K562 (cell line): Measurements from ENCODE around the gene C1QL2. TPM values are rescaled to one million over a fixed set of nuclear protein-coding genes. Genes with fewer than 3 reads are reported as not detected.

Experiments
- ATAC-seq: fragments of 200-7000 bp; cut with Tn5 transposase; 3 replicates; pipeline ENCODE4 v1.9.1; 2020; ENCODE audit warnings: moderate library complexity
- BruUV-seq: library from RNA; stranded (reverse); fragments of 400-500 nt; replicated peaks from 2 replicates; lab custom pipeline; 2021; lab: Mats Ljungman, UMichigan
- CTCF ChIA-PET: fragments of 300-600 bp; formaldehyde crosslinking; extraction: SDS; loops from one replicate; lab custom pipeline; 2021; ENCODE audit warnings: low intra/inter-chr PET ratio; lab: Yijun Ruan, JAX
- POLR2A ChIA-PET: fragments of 300-600, 350-650 bp; sonication (Branson Sonifier 250); formaldehyde crosslinking; extraction: SDS; loops from one replicate; lab custom pipeline; 2021; ENCODE audit warnings: antibody characterized with exemption, inconsistent platforms; lab: Yijun Ruan, JAX
- DNase-seq, 4 experiments: peaks; one replicate each; pipeline versions ENCODE4 v3.0.0 to v3.0.0-alpha.2; 2011 to 2018; ENCODE audit warnings: low spot score in 3 of 4, mixed read lengths in 3 of 4; ENCODE audit errors: extremely low read depth in 1 of 4
- FAIRE-seq: peaks from 2 replicates; lab custom pipeline; 2011; peaks lifted over from hg19 to GRCh38; lab: Jason Lieb, UNC
- H2AFZ ChIP-seq: 2 replicates; pipeline ENCODE4 v1.6.0; 2011; ENCODE audit warnings: low read depth, low read length, control low read depth, inconsistent platforms
- H3K27ac ChIP-seq: fragments of 200-600 bp; 3 replicates; pipeline ENCODE4 v1.8.0; 2011; ENCODE audit warnings: low read depth, mild to moderate bottlenecking, control low read depth, inconsistent platforms, low read length, moderate library complexity, mixed read lengths; ENCODE audit errors: extremely low read depth
- H3K27me3 ChIP-seq, 2 experiments: fragments of 300-600 bp in 1 of 2; 2 replicates in 1 of 2; 3 replicates in 1 of 2; pipeline versions ENCODE4 v1.6.0 to v1.8.0; 2011; ENCODE audit warnings: inconsistent platforms in 2 of 2, low read length in 2 of 2, mild to moderate bottlenecking in 1 of 2, mixed read lengths in 1 of 2, moderate library complexity in 1 of 2; ENCODE audit not compliant: control insufficient read depth in 2 of 2, insufficient read depth in 2 of 2
- H3K36me3 ChIP-seq: fragments of 300-600 bp; 3 replicates; pipeline ENCODE4 v1.8.0; 2011; ENCODE audit warnings: mild to moderate bottlenecking, low read length, inconsistent platforms; ENCODE audit not compliant: control insufficient read depth, insufficient read depth
- H3K4me1 ChIP-seq, 2 experiments: fragments of 200-600 bp in 1 of 2; replicated peaks in 1 of 2; 2 replicates in 1 of 2; 3 replicates in 1 of 2; pipeline versions ENCODE4 v1.5.1 to v1.8.0; 2011; ENCODE audit warnings: inconsistent platforms in 2 of 2, low read length in 2 of 2, mild to moderate bottlenecking in 1 of 2, mixed read lengths in 1 of 2, moderate library complexity in 1 of 2; ENCODE audit not compliant: control insufficient read depth in 2 of 2, insufficient read depth in 2 of 2
- H3K4me2 ChIP-seq: 2 replicates; pipeline ENCODE4 v1.6.1; 2011; ENCODE audit warnings: low read length, control low read depth, inconsistent platforms, mixed read lengths; ENCODE audit not compliant: insufficient read depth
- H3K4me3 ChIP-seq: fragments of 200-600 bp; sonication (generic), shearing (Covaris generic); 2 replicates; pipeline ENCODE4 v1.5.1; 2016; ENCODE audit warnings: control low read depth, inconsistent platforms
- H3K79me2 ChIP-seq: fragments of 200-600 bp; 3 replicates; pipeline ENCODE4 v1.8.0; 2011; ENCODE audit warnings: low read length, inconsistent platforms; ENCODE audit not compliant: control insufficient read depth, insufficient read depth
- H3K9ac ChIP-seq, 2 experiments: 2 replicates each; pipeline versions ENCODE4 v1.6.0 to v1.6.1; 2011; ENCODE audit warnings: low read depth in 2 of 2, low read length in 2 of 2, control low read depth in 1 of 2, inconsistent platforms in 1 of 2, mild to moderate bottlenecking in 1 of 2, mixed read lengths in 1 of 2; ENCODE audit not compliant: insufficient read depth in 1 of 2
- H3K9me1 ChIP-seq: one replicate; pipeline ENCODE4 v1.6.0; 2011; ENCODE audit warnings: inconsistent platforms, mild to moderate bottlenecking, low read length, moderate library complexity; ENCODE audit not compliant: control insufficient read depth, insufficient read depth
- H3K9me3 ChIP-seq: replicated peaks from 2 replicates; pipeline ENCODE4 v1.5.1; 2011; ENCODE audit warnings: low read depth, low read length, inconsistent platforms; ENCODE audit not compliant: control insufficient read depth, insufficient read depth
- H4K20me1 ChIP-seq: replicated peaks from 2 replicates; pipeline ENCODE4 v1.6.1; 2011; ENCODE audit warnings: low read length, inconsistent platforms, mixed read lengths; ENCODE audit not compliant: control insufficient read depth, insufficient read depth
- CEBPG ChIP-seq, 3 experiments: fragments of 200-800 bp in 1 of 3; sonication (Bioruptor generic) in 1 of 3; sonication (generic) in 1 of 3; formaldehyde crosslinking in 1 of 3; IDR thresholded peaks in 2 of 3; conservative IDR thresholded peaks in 1 of 3; 2 replicates each; pipeline versions ENCODE4 v1.6.1 to v1.8.0; 2016 to 2022; ENCODE audit warnings: missing compliant biosample characterization in 2 of 3, missing genetic modification characterization in 2 of 3, mild to moderate bottlenecking in 1 of 3, missing genetic modification reagents in 1 of 3
- FOSL1 ChIP-seq: fragments of 200-800 bp; sonication (Bioruptor generic); conservative IDR thresholded peaks from 2 replicates; pipeline ENCODE4 v1.6.1; 2016; ENCODE audit warnings: missing genetic modification characterization, missing compliant biosample characterization
- HDAC6 ChIP-seq: IDR thresholded peaks from 2 replicates; pipeline ENCODE4 v1.6.1; 2012; ENCODE audit warnings: low read depth, mild to moderate bottlenecking, control low read depth, inconsistent platforms, low read length, moderate library complexity
- PTRF ChIP-seq: fragments of 450-650 bp; IDR thresholded peaks from 2 replicates; pipeline ENCODE4 v1.6.1; 2016; ENCODE audit warnings: mild to moderate bottlenecking, missing genetic modification characterization, missing compliant biosample characterization
- SMAD1 ChIP-seq: fragments of 150-350 bp; IDR thresholded peaks from 2 replicates; pipeline ENCODE4 v1.6.1; 2014; ENCODE audit warnings: low read length, low read depth; ENCODE audit not compliant: partially characterized antibody
- ZKSCAN3 ChIP-seq: fragments of 250-450 bp; sonication (Bioruptor Pico); IDR thresholded peaks from 2 replicates; pipeline ENCODE4 v1.4.0; 2020
- ZMIZ1 ChIP-seq, 2 experiments: fragments of 150-350 bp in 1 of 2; IDR thresholded peaks; 2 replicates each; pipeline ENCODE4 v1.6.1; 2012 to 2016; ENCODE audit warnings: low read depth in 2 of 2, low read length in 2 of 2, mild to moderate bottlenecking in 1 of 2, moderate library complexity in 1 of 2
- ZNF174 ChIP-seq: fragments of 250-450 bp; sonication (Bioruptor Pico); IDR thresholded peaks from 2 replicates; pipeline ENCODE4 v1.4.0; 2020; ENCODE audit warnings: mild to moderate bottlenecking
- ZNF707 ChIP-seq: fragments of 250-450 bp; sonication (Bioruptor Pico); conservative IDR thresholded peaks from 2 replicates; pipeline ENCODE4 v1.8.0; 2022; ENCODE audit warnings: inconsistent platforms, mild to moderate bottlenecking, moderate library complexity
- WGBS: fragments of 100-300 bp; shearing (Covaris generic); methylation state at CpG from one replicate; pipeline ENCODE4 v1.1.6; 2016; ENCODE audit warnings: low coverage, mixed read lengths; ENCODE audit not compliant: insufficient coverage; ENCODE audit errors: missing lambda C conversion rate; 5-methylcytosine and 5-hydroxymethylcytosine counted together
- in situ Hi-C: fragments of 300-500 bp; cut with MboI; formaldehyde crosslinking; loops from 4 replicates; pipeline ENCODE4 v1.15.0; 2018; ENCODE audit warnings: inconsistent platforms, mixed read lengths
- intact Hi-C: fragments of 100-400 bp; cut with micrococcal nuclease; formaldehyde crosslinking; loops from 2 replicates; pipeline ENCODE4 v1.14.2; 2022
- polyA plus RNA-seq, 8 experiments: library from polyadenylated mRNA; depleted of rRNA in 4 of 8; stranded (reverse) in 5 of 8; unstranded in 3 of 8; fragments of >200 nt; fragmentation: Nextera tagmentation in 2 of 8; fragmentation: Illumina TruSeq in 1 of 8; extraction: Ambion mirVana in 2 of 8; extraction: Trizol in 1 of 8; gene quantifications; 2 replicates each; pipeline versions ENCODE4 v1.2.1 to v1.2.3, GENCODE V29; 2011 to 2014; ENCODE audit warnings: inconsistent platforms in 1 of 8, missing spikeins in 1 of 8
- total RNA-seq, 7 experiments: library from RNA; depleted of rRNA in 6 of 7; stranded (reverse); fragments of >200 nt in 6 of 7; fragmentation: Illumina TruSeq in 2 of 7; extraction: Trizol in 2 of 7; gene quantifications; 2 replicates each; pipeline versions ENCODE4 v1.2.1 to v1.2.3, GENCODE V29; 2011 to 2021; ENCODE audit warnings: low replicate concordance in 1 of 7

C1QL2 gene
- total and polyA plus RNA-seq, 9 of the 15 experiments (the other 6 are each of a cell fraction or from before 2014, with no cell fraction given) = not detected

GRCh38 chr2:119184512-119184911, 26.0 kb upstream of the C1QL2 start:
- H3K27me3 ChIP-seq = peaks cover 0 to 3% of the 10 kb centered on the region in 2 experiments; a peak in 3 of 5 replicates
- CTCF ChIA-PET = no interaction called here
- no peaks in the 10 kb centered on the region for H3K9me1 ChIP-seq
- no peak overlapping the region for H3K9ac ChIP-seq
- DNase-seq (no peak), FAIRE-seq (no peak), ATAC-seq (no peak)
- no peak overlapping the region for H3K27ac ChIP-seq
- POLR2A ChIA-PET = no interaction called here
- H3K4me2 ChIP-seq = no peak overlapping the region
- 19% methylated on average over 7 of the region's 7 CpGs for WGBS
- H4K20me1 ChIP-seq = no peaks in the 10 kb centered on the region
- no peak overlapping the region for H3K4me3 ChIP-seq
- in situ Hi-C loops = no loop called here
- no peaks in the 10 kb centered on the region for H3K79me2 ChIP-seq
- peaks cover 0 to 4% of the 10 kb centered on the region in 2 experiments; a peak in 2 of 5 replicates for H3K4me1 ChIP-seq
- no TSS peak for BruUV-seq
- no peaks in the 10 kb centered on the region for H3K36me3 ChIP-seq
- intact Hi-C loops = no loop called here
- H2AFZ ChIP-seq = peak overlapping the region; percentile 22; the same call in 1 of the 2 replicates
- H3K9me3 ChIP-seq = no peaks in the 10 kb centered on the region; the same call in 1 of the 2 replicates
- TF ChIP-seq ZKSCAN3 (no peak), SMAD1 (no peak), ZNF174 (CRISPR knock-in tag) (no peak), ZMIZ1 (IDR thresholded peaks at IDR 0.05; ENCODE audit: low read depth in 2 of 2, low read length in 2 of 2) (no peak), HDAC6 (no peak), CEBPG (CRISPR knock-in tag; IDR thresholded peaks at IDR 0.05) (no peak), CEBPG (tag; conservative IDR thresholded peaks at IDR 0.05 in 1 of 2, IDR thresholded peaks at IDR 0.05 in 1 of 2) (no peak), FOSL1 (tag) (peak; percentile 57), PTRF (no peak), ZNF707 (CRISPR knock-in tag) (no peak)
